Peyer's patch (tissue), 4 donors: Measurements from ENCODE around the gene ZNF629. TPM values are rescaled to one million over a fixed set of nuclear protein-coding genes. Genes with fewer than 3 reads are reported as not detected.
A peak's percentile ranks its signal among the peaks of the same experiment; 100 is the strongest.

Experiments used
- DNase-seq, 3 donors: peaks; one replicate each; pipeline ENCODE4 v3.0.0-alpha.2; 2017 to 2019
- H3K27ac ChIP-seq, 4 donors: fragments of 200-600 bp; sonication (generic); one replicate each; pipeline ENCODE4 v1.5.1; 2016 to 2019
- H3K27me3 ChIP-seq, 2 donors: fragments of 200-600 bp; sonication (generic); one replicate each; pipeline ENCODE4 v1.5.1; 2019
- H3K36me3 ChIP-seq, 3 donors: fragments of 200-600 bp; sonication (generic); one replicate each; pipeline ENCODE4 v1.5.1; 2016 to 2019
- H3K4me1 ChIP-seq, 4 donors: fragments of 200-600 bp; sonication (generic); one replicate each; pipeline ENCODE4 v1.5.1; 2016 to 2019
- H3K4me3 ChIP-seq, 4 donors: fragments of 200-600 bp; sonication (generic); 1 replicate in 3 of 4; 2 replicates in 1 of 4; pipeline ENCODE4 v1.5.1; 2016 to 2019; ENCODE audit warnings: mild to moderate bottlenecking in 1 of 4
- H3K9me3 ChIP-seq, 4 donors: fragments of 200-600 bp; sonication (generic); one replicate each; pipeline ENCODE4 v1.5.1; 2016 to 2019; ENCODE audit warnings: mild to moderate bottlenecking in 1 of 4
- CTCF ChIP-seq, 6 experiments: fragments of 450-650 bp in 4 of 6; fragments of 200-600 bp in 2 of 6; sonication (generic) in 1 of 6; IDR thresholded peaks; one replicate each; pipeline ENCODE4 v1.5.1; 2017 to 2019; ENCODE audit warnings: antibody characterized with exemption in 6 of 6, mild to moderate bottlenecking in 3 of 6, moderate library complexity in 1 of 6
- POLR2A ChIP-seq, 2 donors: fragments of 450-650 bp; IDR thresholded peaks; one replicate each; pipeline ENCODE4 v1.5.1; 2017; ENCODE audit warnings: antibody characterized with exemption in 2 of 2, mild to moderate bottlenecking in 2 of 2, moderate library complexity in 2 of 2
- small RNA-seq, 2 donors: library from RNA; depleted of rRNA; stranded (forward); fragments of <200 nt; gene quantifications; one replicate each; pipeline ENCODE3, GENCODE V24; 2016
- total RNA-seq, 4 donors: library from RNA; depleted of rRNA; stranded (reverse); fragments of >200 nt; gene quantifications; one replicate each; pipeline ENCODE4 v1.1.0, GENCODE V29; 2016

The ZNF629 gene
- total RNA-seq, 4 donors from 2014 or later: 10.9 to 28.7 (median 19.0) TPM

GRCh38 chr16:30731411-30731810 lies 55.6 kb downstream of the ZNF629 start:
- Histone ChIP-seq H3K4me3 (no peak overlapping the region), H3K27me3 (no peaks in the 10 kb centered on the region), H3K36me3 (peaks cover 0 to 78% (median 5%) of the 10 kb centered on the region in 3 donors), H3K4me1 (peaks cover 0 to 10% (median 0%) of the 10 kb centered on the region in 4 donors), H3K27ac (no peak overlapping the region), H3K9me3 (no peaks in the 10 kb centered on the region)
- TF ChIP-seq POLR2A (IDR thresholded peaks at IDR 0.05) (no peak), CTCF (IDR thresholded peaks at IDR 0.05) (no peak)
- no peak for DNase-seq

GRCh38 chr16:30728899-30729672 lies 57.9 kb downstream of the ZNF629 start:
- Histone ChIP-seq H3K27me3 (no peaks in the 10 kb centered on the region), H3K36me3 (peaks cover 0 to 76% (median 2%) of the 10 kb centered on the region in 3 donors), H3K9me3 (no peaks in the 10 kb centered on the region), H3K4me1 (peaks cover 0 to 27% (median 1%) of the 10 kb centered on the region in 4 donors), H3K4me3 (no peak overlapping the region), H3K27ac (peak overlapping the region in 2 of 4 donors; percentile 29 to 57)
- TF ChIP-seq POLR2A (IDR thresholded peaks at IDR 0.05): no peak
- DNase-seq: peak in 2 of 3 donors; percentile 85 to 90

Small RNA genes lying within 50 kb of the gene (small RNA-seq; reads per million reads assigned to genes)
- gene RF00017: 0 reads per million in 2 donors

Other genes starting within 250 kb of the ZNF629 start
- gene ZNF764, start 228.8 kb downstream of the ZNF629 start, total RNA-seq: 10 to 100 TPM in 3 of 4 donors, 1 to 10 TPM in 1; 5.8 to 22.5 (median 19.8) TPM
- gene ZNF688, start 215.5 kb downstream of the ZNF629 start, total RNA-seq: 10 to 100 TPM; 38.6 to 53.3 (median 41.1) TPM
- 10 to 100 TPM; 13.7 to 55.0 (median 29.3) TPM for gene ZNF785, start 201.5 kb downstream of the ZNF629 start, total RNA-seq
- gene ZNF689, start 176.8 kb downstream of the ZNF629 start, total RNA-seq: 10 to 100 TPM in 2 of 4 donors, 1 to 10 TPM in 2; 7.5 to 12.5 (median 9.9) TPM
- gene PRR14, start 136.2 kb downstream of the ZNF629 start, total RNA-seq: 100 to 1,000 TPM in 1 of 4 donors, 10 to 100 TPM in 3; 45.5 to 107 (median 65.0) TPM
- 100 to 1,000 TPM in 1 of 4 donors, 10 to 100 TPM in 3; 51.2 to 167 (median 72.2) TPM for gene FBRS, start 128.8 kb downstream of the ZNF629 start, total RNA-seq
- 100 to 1,000 TPM in 1 of 4 donors, 10 to 100 TPM in 3; 50.4 to 109 (median 81.8) TPM for gene SRCAP, start 88.0 kb downstream of the ZNF629 start, total RNA-seq
- 10 to 100 TPM; 38.9 to 94.1 (median 57.7) TPM for gene PHKG2, start 38.8 kb downstream of the ZNF629 start, total RNA-seq
- 10 to 100 TPM in 1 of 4 donors, 1 to 10 TPM in 3; 2.9 to 17.3 (median 4.2) TPM for gene CFAP119, start 25.1 kb downstream of the ZNF629 start, total RNA-seq
- gene RNF40, start 24.9 kb downstream of the ZNF629 start, total RNA-seq: 100 to 1,000 TPM in 1 of 4 donors, 10 to 100 TPM in 3; 45.0 to 115 (median 73.0) TPM
- gene BCL7C, start 106.9 kb upstream of the ZNF629 start, total RNA-seq: 10 to 100 TPM; 12.1 to 23.9 (median 17.8) TPM
- gene CTF1, start 109.4 kb upstream of the ZNF629 start, total RNA-seq: 1 to 10 TPM in 1 of 4 donors, not detected in 3; 1.2 TPM
- gene FBXL19, start 136.4 kb upstream of the ZNF629 start, total RNA-seq: 10 to 100 TPM; 25.0 to 51.2 (median 47.9) TPM
- gene ORAI3, start 161.9 kb upstream of the ZNF629 start, total RNA-seq: 10 to 100 TPM; 10.7 to 25.0 (median 20.3) TPM
- 10 to 100 TPM in 3 of 4 donors, 1 to 10 TPM in 1; 10.0 to 22.0 (median 16.5) TPM for gene SETD1A, start 170.5 kb upstream of the ZNF629 start, total RNA-seq
- 10 to 100 TPM; 38.8 to 59.1 (median 52.2) TPM for gene HSD3B7, start 198.0 kb upstream of the ZNF629 start, total RNA-seq
- 1 to 10 TPM in 2 of 4 donors, under 1 TPM in 1, not detected in 1; 0.18 to 1.3 (median 1.0) TPM for gene STX1B, start 223.4 kb upstream of the ZNF629 start, total RNA-seq
- gene STX4, start 246.4 kb upstream of the ZNF629 start, total RNA-seq: 100 to 1,000 TPM in 3 of 4 donors, 10 to 100 TPM in 1; 60.2 to 159 (median 101) TPM